Effector memory CD8-positive, alpha-beta T cell (primary cell): ENCODE measurements around the gene PEX13.
"Not testable (repeated sequence)": the region's sequence is repeated elsewhere in the genome, so short reads cannot be mapped to it uniquely, and the experiment has no call there.

Experiments
- ATAC-seq: fragments of 150-1000 bp; cut with Tn5 transposase; replicated peaks from 2 replicates; pipeline ENCODE4 v1.10.0; 2021; ENCODE audit warnings: mild to moderate bottlenecking, moderate library complexity
- DNase-seq, 3 experiments: peaks; one replicate each; pipeline ENCODE4 v3.0.0; 2021
- H3K27ac Mint-ChIP-seq, 2 donors: one replicate each; pipeline ENCODE4 v1.8.0; 2022; ENCODE audit warnings: mild to moderate bottlenecking in 2 of 2, mixed read lengths in 2 of 2, moderate library complexity in 2 of 2
- H3K27me3 Mint-ChIP-seq, 2 donors: one replicate each; pipeline ENCODE4 v1.8.0; 2022; ENCODE audit warnings: mixed read lengths in 2 of 2
- H3K36me3 Mint-ChIP-seq: one replicate; pipeline ENCODE4 v1.8.0; 2022; ENCODE audit warnings: mild to moderate bottlenecking, moderate library complexity, mixed read lengths; ENCODE audit not compliant: insufficient read depth
- H3K4me1 Mint-ChIP-seq, 2 donors: one replicate each; pipeline ENCODE4 v1.8.0; 2022; ENCODE audit warnings: low read depth in 2 of 2, mixed read lengths in 2 of 2
- H3K4me3 Mint-ChIP-seq, 2 donors: one replicate each; pipeline ENCODE4 v1.8.0; 2022; ENCODE audit warnings: mild to moderate bottlenecking in 2 of 2, mixed read lengths in 2 of 2, moderate library complexity in 2 of 2
- H3K9me3 Mint-ChIP-seq, 2 donors: one replicate each; pipeline ENCODE4 v1.8.0; 2022; ENCODE audit warnings: mixed read lengths in 2 of 2

Gene PEX13

DNA sequence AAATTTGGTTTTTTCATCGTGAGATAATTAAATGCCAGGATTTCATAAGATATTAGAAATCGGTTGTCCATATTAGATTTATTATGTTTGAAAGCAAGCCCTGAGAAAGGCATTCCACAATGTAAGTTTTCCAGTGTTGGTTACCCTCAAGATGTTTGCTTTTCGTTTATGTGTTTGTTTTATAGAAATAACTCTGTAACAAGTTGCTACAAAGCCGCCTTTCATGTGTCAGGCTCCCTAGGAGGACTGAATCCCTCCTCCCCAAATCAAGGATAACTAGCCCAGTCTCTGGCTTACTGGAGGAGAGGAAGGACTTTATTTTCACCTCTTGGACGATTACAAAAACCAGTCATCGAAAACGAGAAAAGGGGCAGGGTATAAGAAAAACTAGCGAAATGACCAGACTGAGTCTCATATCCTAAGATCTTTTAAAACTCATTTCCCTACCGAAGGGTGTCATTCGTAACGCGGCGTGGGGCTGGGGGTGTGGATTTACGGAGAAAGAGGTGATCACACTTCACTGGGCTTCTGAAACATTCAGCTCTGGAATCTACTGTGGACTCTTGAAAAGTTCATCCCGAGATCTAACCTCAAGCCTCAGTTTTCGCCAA lies 1.0 kb upstream of the PEX13 start:
- Mint-ChIP-seq H3K4me1 (peaks cover 13 to 25% of the 10 kb centered on the region in 2 donors), H3K4me3 (peak overlapping the region; percentile 91 to 92), H3K9me3 (no peaks in the 10 kb centered on the region), H3K36me3 (peaks cover 9% of the 10 kb centered on the region), H3K27me3 (no peaks in the 10 kb centered on the region), H3K27ac (peak overlapping the region; percentile 89 to 90)
- DNase-seq (no peak), ATAC-seq (peak; percentile 2)

DNA sequence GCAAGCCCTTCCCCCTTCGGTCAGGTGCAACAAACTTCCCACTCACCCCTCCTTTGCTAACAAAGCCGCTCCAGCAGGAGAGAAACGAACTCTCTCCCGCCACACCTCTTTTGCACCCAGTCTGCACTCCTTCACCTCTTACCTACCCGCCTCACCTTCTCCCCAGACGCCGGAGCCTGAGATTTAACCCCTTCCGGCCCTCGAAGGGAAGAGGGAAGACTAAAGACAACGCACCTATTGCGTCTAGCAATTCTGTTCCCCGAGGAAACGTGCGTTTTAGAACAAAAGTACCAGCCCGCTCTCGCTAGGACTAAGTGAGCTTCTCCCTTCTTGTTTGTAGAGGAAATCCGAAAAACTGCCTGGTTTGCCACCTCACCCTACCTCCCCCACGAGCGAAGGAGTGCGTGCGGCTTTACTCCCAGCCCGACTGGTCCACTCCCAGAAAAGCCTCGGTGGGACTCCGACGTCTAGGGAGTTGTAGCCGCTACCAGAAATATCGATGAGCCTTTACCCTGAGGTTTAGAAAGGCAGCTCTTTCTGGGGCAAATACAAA lies 441 bp upstream of the PEX13 start:
- peak overlapping the region; percentile 89 to 90 for H3K27ac Mint-ChIP-seq

DNA sequence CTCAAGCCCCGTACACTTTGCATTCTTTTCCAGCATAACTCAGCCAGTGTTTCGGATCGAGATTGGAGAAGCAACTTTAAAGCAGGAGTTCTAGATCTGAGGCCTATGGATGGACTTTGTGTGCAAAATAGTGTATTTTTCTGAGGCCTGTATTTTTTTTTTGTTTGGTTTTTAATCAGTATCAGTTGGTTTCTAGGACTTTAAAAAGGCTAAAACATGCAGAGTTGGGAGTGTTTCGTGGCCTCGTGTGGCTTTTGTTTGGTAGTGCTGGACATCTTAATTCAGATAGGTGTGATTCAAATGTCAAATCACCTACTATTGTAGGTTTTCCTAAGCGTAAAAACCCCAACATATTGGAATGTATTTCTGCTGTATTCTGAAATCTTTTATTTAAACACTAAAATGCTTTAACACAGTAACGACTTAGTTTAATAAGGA lies 817 bp downstream of the PEX13 start:
- Mint-ChIP-seq H3K27ac (peak overlapping the region; percentile 89 to 90), H3K4me3 (peak overlapping the region; percentile 91 to 92), H3K36me3 (peaks cover 9% of the 10 kb centered on the region), H3K9me3 (no peaks in the 10 kb centered on the region), H3K4me1 (peaks cover 16 to 28% of the 10 kb centered on the region in 2 donors), H3K27me3 (no peaks in the 10 kb centered on the region)
- ATAC-seq (no peak), DNase-seq (no peak)

More for the DNA sequence above, 441 bp upstream of the PEX13 start:
- Mint-ChIP-seq H3K9me3 (no peaks in the 10 kb centered on the region), H3K36me3 (peaks cover 9% of the 10 kb centered on the region), H3K4me3 (peak overlapping the region; percentile 91 to 92), H3K4me1 (peaks cover 16 to 29% of the 10 kb centered on the region in 2 donors), H3K27me3 (no peaks in the 10 kb centered on the region)
- ATAC-seq (peak; percentile 70), DNase-seq (peak; percentile 42 to 69 (median 44))

DNA sequence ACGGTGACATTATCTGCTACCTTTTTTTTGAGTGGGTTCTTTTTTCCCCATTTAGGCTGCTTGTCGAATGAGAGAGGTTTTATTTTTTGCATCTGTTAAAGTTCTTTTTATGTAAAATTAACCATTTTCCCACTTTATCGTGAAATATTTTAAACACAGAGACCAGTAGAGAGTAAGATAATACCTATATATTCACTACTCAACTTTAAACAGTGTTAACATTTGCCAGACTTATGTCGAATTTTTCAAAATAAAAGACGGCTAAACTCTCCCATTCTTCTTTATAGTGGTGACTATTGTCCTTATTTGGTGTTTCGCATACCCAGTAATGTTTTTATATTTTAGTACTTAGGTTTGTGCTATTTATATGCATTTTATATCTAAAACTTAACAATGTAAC lies 1.3 kb downstream of the PEX13 start:
- H3K36me3 Mint-ChIP-seq, result peaks cover 9% of the 10 kb centered on the region
- H3K4me3 Mint-ChIP-seq, result peak overlapping the region; percentile 91 to 92
- peak overlapping the region; percentile 89 to 90 for H3K27ac Mint-ChIP-seq
- peaks cover 16 to 28% of the 10 kb centered on the region in 2 donors for H3K4me1 Mint-ChIP-seq
- H3K27me3 Mint-ChIP-seq, result no peaks in the 10 kb centered on the region
- DNase-seq (no peak), ATAC-seq (no peak)
- H3K9me3 Mint-ChIP-seq, result no peaks in the 10 kb centered on the region

DNA sequence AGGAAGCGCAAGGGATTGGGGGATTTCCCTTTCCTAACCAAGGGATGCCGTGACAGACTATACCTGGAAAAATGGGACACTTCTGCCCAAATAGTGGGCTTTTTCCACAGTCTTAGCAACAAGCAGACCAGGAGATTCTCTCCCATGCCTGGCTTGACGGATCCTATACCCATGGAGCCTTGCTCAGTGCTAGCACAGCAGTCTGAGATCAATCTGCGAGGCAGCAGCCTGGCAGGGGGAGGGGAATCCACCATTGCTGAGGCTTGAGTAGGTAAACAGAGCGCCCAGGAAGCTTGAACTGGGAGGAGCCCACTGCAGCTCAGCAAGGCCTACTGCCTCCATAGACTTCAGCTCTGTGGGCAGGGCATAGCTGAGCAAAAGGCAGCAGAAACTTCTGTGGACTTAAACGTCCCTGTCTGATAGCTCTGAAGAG lies 3.7 kb downstream of the PEX13 start:
- DNase-seq (no peak), ATAC-seq (no peak)
- no peaks in the 10 kb centered on the region for H3K27me3 Mint-ChIP-seq
- peaks cover 17 to 40% of the 10 kb centered on the region in 2 donors for H3K4me1 Mint-ChIP-seq
- no peak overlapping the region for H3K4me3 Mint-ChIP-seq
- H3K36me3 Mint-ChIP-seq, result peaks cover 9% of the 10 kb centered on the region
- no peaks in the 10 kb centered on the region for H3K9me3 Mint-ChIP-seq
- H3K27ac Mint-ChIP-seq, result no peak overlapping the region

DNA sequence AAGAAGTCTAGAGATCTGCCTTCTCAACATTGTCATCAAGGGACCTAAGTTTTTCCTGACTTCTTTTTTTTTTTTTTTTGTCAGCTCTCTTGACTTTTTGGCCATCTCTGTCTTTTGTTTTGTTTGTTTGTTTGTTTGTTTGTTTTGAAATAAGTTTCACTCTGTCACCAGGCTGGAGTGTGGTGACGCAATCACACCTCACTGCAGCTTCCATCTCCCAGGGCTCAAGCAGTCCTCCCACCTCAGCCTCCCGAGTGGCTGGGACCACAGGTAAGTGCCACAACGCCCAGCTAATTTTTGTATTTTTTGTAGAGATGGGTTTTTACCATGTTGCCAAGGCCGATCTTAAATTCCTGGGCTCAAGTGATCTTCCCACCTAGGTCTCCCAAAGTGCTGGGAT lies 6.2 kb downstream of the PEX13 start:
- DNase-seq (no peak), ATAC-seq (no peak)
- Mint-ChIP-seq H3K27me3 (no peaks in the 10 kb centered on the region), H3K4me1 (peaks cover 19 to 34% of the 10 kb centered on the region in 2 donors), H3K36me3 (peaks cover 9% of the 10 kb centered on the region), H3K27ac (peak overlapping the region in 1 of 2 donors; percentile 19), H3K4me3 (peak overlapping the region in 1 of 2 donors; percentile 7), H3K9me3 (no peaks in the 10 kb centered on the region)

DNA sequence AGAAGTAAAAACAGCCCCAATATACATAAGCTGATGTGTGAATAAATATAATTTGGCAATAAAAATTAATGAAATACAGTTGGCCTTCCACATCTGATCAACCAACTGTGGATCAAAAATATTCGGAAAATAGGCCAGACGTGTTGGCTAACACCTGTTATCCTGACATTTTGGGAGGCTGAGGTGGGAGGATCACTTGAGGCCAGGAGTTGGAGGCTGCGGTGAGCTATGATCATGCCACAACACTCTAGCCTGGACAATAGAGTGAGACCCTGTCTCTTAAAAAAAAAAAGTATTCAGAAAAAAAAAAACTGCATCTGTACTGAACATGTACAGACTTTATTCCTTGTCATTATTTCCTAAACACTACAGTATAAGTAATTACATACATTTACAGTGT lies 12.0 kb downstream of the PEX13 start:
- no peaks in the 10 kb centered on the region for H3K27me3 Mint-ChIP-seq
- H3K4me3 Mint-ChIP-seq, result no peak overlapping the region
- H3K36me3 Mint-ChIP-seq, result peaks cover 35% of the 10 kb centered on the region
- H3K27ac Mint-ChIP-seq, result no peak overlapping the region
- ATAC-seq (no peak), DNase-seq (no peak)
- H3K9me3 Mint-ChIP-seq, result no peaks in the 10 kb centered on the region
- H3K4me1 Mint-ChIP-seq, result peaks cover 9 to 14% of the 10 kb centered on the region in 2 donors

DNA sequence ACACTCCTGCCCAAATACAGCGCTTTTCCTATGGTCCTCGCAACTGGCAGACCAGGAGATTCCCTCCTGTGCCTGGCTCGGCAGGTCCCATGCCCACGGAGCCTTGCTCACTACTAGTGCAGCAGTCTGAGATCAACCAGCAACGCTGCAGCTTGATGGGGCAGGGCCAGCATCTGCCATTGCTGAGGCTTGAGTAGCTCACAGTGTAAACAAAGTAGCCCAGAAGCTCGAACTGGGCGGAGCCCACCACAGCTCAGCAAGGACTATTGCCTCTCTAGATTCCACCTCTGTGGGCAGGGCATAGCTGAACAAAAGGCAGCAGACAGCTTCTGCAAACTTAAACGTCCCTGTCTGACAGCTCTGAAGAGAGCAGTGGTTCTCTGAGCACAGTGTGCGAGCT lies 17.1 kb downstream of the PEX13 start:
- H3K4me3 Mint-ChIP-seq, H3K9me3 Mint-ChIP-seq, H3K27me3 Mint-ChIP-seq, H3K27ac Mint-ChIP-seq, ATAC-seq, DNase-seq: not testable (repeated sequence)
- Mint-ChIP-seq H3K4me1 (peaks cover 9 to 16% of the 10 kb centered on the region in 2 donors), H3K36me3 (peaks cover 40% of the 10 kb centered on the region)

DNA sequence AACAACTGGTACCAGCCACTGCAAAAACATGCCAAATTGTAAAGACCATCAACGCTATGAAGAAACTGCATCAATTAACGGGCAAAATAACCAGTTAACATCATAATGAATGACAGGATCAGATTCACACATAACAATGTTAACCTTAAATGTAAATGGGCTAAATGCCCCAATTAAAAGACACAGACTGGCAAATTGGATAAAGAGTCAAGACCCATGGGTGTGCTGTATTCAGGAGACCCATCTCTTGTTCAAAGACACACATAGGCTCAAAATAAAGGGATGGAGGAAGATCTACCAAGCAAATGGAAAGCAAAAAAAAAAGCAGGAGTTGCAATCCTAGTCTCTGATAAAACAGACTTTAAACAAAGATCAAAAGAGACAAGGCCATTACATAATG lies 19.1 kb downstream of the PEX13 start:
- not testable (repeated sequence) for H3K27me3 Mint-ChIP-seq, ATAC-seq, H3K9me3 Mint-ChIP-seq, H3K4me3 Mint-ChIP-seq, DNase-seq
- H3K27ac Mint-ChIP-seq, result peak overlapping the region in 1 of 2 donors; percentile 24
- H3K4me1 Mint-ChIP-seq, result peaks cover 17 to 31% of the 10 kb centered on the region in 2 donors
- peaks cover 34% of the 10 kb centered on the region for H3K36me3 Mint-ChIP-seq

DNA sequence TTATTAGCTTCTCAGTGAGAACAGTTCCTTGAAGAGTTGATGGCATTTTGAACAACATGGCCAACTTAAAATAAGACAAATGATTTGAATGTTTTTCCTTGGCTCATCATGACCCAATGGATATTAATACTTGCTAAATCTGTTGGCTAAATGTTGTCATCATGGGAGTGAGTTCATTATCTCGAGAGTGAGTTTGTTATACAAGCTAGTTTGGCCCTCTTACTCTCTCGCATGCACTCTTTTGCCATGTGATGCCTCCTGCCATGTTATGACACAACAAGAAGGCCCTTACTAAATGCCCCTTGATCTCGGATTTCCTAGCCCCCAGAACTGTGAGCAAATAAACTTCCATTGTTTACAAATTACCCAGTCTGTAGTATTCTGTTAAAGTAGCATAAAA lies 25.3 kb downstream of the PEX13 start:
- Mint-ChIP-seq H3K27ac (no peak overlapping the region), H3K4me1 (peaks cover 16 to 30% of the 10 kb centered on the region in 2 donors), H3K36me3 (peaks cover 13% of the 10 kb centered on the region), H3K27me3 (no peaks in the 10 kb centered on the region), H3K4me3 (no peak overlapping the region), H3K9me3 (peaks cover under 1 to 2% of the 10 kb centered on the region in 2 donors)
- ATAC-seq (no peak), DNase-seq (no peak)

DNA sequence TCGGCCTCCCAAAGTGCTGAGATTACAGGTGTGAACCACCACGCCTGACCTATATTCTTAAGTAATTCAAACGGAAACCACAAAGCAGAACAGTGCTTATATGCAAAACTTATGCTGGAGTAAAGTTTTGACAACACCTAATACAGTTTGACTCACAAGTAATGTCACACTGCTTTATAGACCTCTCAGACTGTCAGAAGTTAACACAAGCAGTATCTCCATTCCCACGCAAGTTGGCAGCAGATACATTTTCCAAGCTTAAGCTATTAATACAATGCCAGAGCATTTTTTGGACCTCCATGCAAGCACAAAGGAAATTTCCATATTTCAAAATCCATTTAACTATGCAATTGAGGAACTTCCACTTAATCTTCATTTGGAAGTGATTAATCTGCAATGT lies 27.1 kb downstream of the PEX13 start:
- peak overlapping the region; percentile 22 to 83 for H3K27ac Mint-ChIP-seq
- DNase-seq (no peak), ATAC-seq (peak; percentile 70)
- H3K4me3 Mint-ChIP-seq, result no peak overlapping the region
- no peaks in the 10 kb centered on the region for H3K27me3 Mint-ChIP-seq
- H3K4me1 Mint-ChIP-seq, result peaks cover 16 to 25% of the 10 kb centered on the region in 2 donors
- no peaks in the 10 kb centered on the region for H3K9me3 Mint-ChIP-seq
- peaks cover 31% of the 10 kb centered on the region for H3K36me3 Mint-ChIP-seq

DNA sequence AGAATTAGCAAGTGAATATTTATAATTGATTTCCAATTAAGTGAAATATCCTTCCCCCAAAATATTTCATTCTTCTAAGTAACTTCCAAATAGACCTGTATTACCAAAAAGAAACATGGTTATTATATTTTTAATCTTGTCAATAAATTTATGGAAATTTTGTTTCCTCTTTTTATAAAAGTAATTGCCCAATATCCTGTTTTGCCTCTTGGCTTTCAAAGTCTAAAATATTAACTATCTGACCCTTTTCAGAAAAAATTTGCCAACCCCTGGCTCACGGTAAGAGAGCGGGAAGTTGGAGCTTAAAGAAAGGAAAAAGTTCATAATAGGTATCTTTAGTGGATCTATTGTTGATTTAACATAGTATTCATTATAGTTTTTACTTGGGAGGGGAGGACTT lies 27.7 kb downstream of the PEX13 start:
- peaks cover 14 to 21% of the 10 kb centered on the region in 2 donors for H3K4me1 Mint-ChIP-seq
- H3K27me3 Mint-ChIP-seq, result no peaks in the 10 kb centered on the region
- no peak for ATAC-seq
- peaks cover 32% of the 10 kb centered on the region for H3K36me3 Mint-ChIP-seq
- no peak overlapping the region for H3K4me3 Mint-ChIP-seq
- H3K9me3 Mint-ChIP-seq, result no peaks in the 10 kb centered on the region
- no peak for DNase-seq
- no peak overlapping the region for H3K27ac Mint-ChIP-seq

DNA sequence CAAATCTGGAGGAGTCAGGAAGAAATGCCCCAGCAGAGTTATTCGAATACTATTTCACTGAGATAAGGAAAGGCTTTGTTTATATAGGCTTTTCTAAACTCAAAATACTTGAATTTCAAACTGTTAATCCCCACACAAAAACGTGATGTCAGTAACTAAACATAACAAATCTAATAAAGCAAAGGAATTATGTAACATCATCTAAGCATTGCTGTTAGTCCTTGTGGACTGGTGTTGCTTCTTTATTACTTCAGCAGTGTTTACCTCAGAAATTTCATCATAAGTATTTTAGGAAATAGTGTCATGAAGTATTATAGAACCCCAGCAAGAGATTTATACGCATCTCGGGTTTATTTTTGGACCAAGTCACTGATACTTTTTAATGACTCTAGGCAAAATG lies 28.5 kb downstream of the PEX13 start:
- ATAC-seq (no peak), DNase-seq (no peak)
- H3K4me1 Mint-ChIP-seq, result peaks cover 13 to 16% of the 10 kb centered on the region in 2 donors
- no peak overlapping the region for H3K27ac Mint-ChIP-seq
- no peak overlapping the region for H3K4me3 Mint-ChIP-seq
- H3K9me3 Mint-ChIP-seq, result no peaks in the 10 kb centered on the region
- H3K27me3 Mint-ChIP-seq, result no peaks in the 10 kb centered on the region
- peaks cover 40% of the 10 kb centered on the region for H3K36me3 Mint-ChIP-seq

DNA sequence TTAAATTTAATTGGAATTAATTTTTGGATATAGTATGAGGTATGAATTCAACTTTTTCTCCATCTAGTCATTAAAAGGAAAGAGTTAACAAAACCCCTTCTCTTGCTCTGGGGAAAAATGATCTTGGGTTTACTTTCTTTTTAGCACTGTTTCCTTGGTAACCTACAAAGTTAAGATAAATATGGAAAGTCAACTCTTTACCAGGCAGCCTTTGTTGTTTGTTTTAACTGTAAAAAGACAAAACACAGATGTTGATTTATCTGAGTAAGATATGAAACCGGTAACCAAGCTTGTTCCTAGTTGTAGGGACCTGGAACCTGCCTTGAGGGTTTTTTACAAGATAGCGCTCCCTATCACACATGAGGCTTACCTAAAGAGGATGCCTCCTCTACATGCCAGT lies 38.0 kb downstream of the PEX13 start:
- no peak for DNase-seq
- H3K4me3 Mint-ChIP-seq, result no peak overlapping the region
- H3K4me1 Mint-ChIP-seq, result no peaks in the 10 kb centered on the region
- H3K27ac Mint-ChIP-seq, result no peak overlapping the region
- no peak for ATAC-seq
- no peaks in the 10 kb centered on the region for H3K27me3 Mint-ChIP-seq
- no peaks in the 10 kb centered on the region for H3K9me3 Mint-ChIP-seq
- H3K36me3 Mint-ChIP-seq, result peaks cover 22% of the 10 kb centered on the region
